Mesodermal cell (in vitro differentiated cells): ENCODE results near the gene CUTA.

ENCODE experiments used
- H3K27ac ChIP-seq: 2 replicates; pipeline ENCODE4 v1.7.0; 2013; ENCODE audit warnings: mild to moderate bottlenecking, low read depth, low read length, moderate library complexity; ENCODE audit not compliant: severe bottlenecking
- H3K36me3 ChIP-seq: 2 replicates; pipeline ENCODE4 v1.7.1; 2013; ENCODE audit warnings: mild to moderate bottlenecking, low read length, moderate library complexity; ENCODE audit not compliant: control insufficient read depth, insufficient read depth
- H3K4me1 ChIP-seq: one replicate; pipeline ENCODE4 v1.7.1; 2013; ENCODE audit warnings: mild to moderate bottlenecking, low read length; ENCODE audit not compliant: insufficient read depth, control insufficient read depth, poor library complexity, severe bottlenecking
- H3K4me3 ChIP-seq: 2 replicates; pipeline ENCODE4 v1.7.0; 2013; ENCODE audit warnings: low read length, control low read depth, mild to moderate bottlenecking; ENCODE audit not compliant: insufficient read depth, poor library complexity, severe bottlenecking; ENCODE audit errors: extremely low read depth
- H3K9me3 ChIP-seq: 2 replicates; pipeline ENCODE4 v1.7.1; 2013; ENCODE audit warnings: mild to moderate bottlenecking, low read length, moderate library complexity; ENCODE audit not compliant: control insufficient read depth
- WGBS, 2 experiments: methylation state at CpG; one replicate each; pipeline ENCODE4 v1.1.5; 2013; ENCODE audit warnings: missing lambda C conversion rate in 2 of 2; ENCODE audit not compliant: insufficient coverage in 2 of 2; 5-methylcytosine and 5-hydroxymethylcytosine counted together

CUTA gene

GRCh38 chr6:33451606-33452005, 33.7 kb upstream of the CUTA start:
- Histone ChIP-seq H3K36me3 (peaks cover 53% of the 10 kb centered on the region), H3K27ac (no peak overlapping the region), H3K4me1 (peaks cover 15% of the 10 kb centered on the region), H3K4me3 (no peak overlapping the region), H3K9me3 (no peaks in the 10 kb centered on the region)
- 81 to 96% methylated on average over 2 to 4 of the region's 15 CpGs for WGBS, 2 experiments

- H3K36me3 ChIP-seq: peaks cover 53% of the 10 kb centered on the region
- H3K4me1 ChIP-seq: peaks cover 13% of the 10 kb centered on the region
- 86 to 100% methylated on average over 1 of the region's 3 CpGs for WGBS, 2 experiments
- no peak overlapping the region for H3K27ac ChIP-seq
- H3K9me3 ChIP-seq: no peaks in the 10 kb centered on the region
- H3K4me3 ChIP-seq: no peak overlapping the region
Measured at GRCh38 chr6:33450434-33450833, 32.5 kb upstream of the CUTA start.

GRCh38 chr6:33446356-33446755, 28.4 kb upstream of the CUTA start:
- WGBS, 2 experiments: 96 to 97% methylated on average over 9 to 10 of the region's 10 CpGs
- Histone ChIP-seq H3K9me3 (no peaks in the 10 kb centered on the region), H3K36me3 (peaks cover 88% of the 10 kb centered on the region), H3K4me1 (no peaks in the 10 kb centered on the region), H3K4me3 (no peak overlapping the region), H3K27ac (no peak overlapping the region)

DNA sequence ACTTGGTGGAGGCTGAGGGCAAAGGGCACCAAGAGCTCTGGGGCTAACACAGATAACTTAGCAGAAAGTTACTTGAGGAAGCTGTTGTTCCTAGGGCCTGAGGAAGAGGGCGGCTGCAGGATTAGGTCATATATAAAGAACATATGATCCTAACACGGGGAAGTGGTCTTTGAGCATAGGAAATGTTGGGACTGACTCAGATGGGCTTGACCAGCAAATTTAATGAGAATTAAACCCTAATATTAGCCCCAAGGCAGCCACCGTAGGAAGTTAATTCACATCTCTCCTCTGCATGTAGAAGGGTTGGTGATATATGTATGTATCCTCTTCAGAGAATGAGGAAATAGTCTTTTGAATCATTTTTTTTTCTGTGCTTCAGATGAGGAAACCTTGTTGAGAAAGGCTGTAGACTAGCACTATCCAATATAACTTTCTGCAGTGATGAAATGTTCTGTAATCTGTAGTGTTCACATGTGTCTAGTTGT, 27.3 kb upstream of the CUTA start:
- Histone ChIP-seq H3K36me3 (peaks cover 95% of the 10 kb centered on the region), H3K4me1 (no peaks in the 10 kb centered on the region), H3K9me3 (no peaks in the 10 kb centered on the region), H3K27ac (no peak overlapping the region), H3K4me3 (no peak overlapping the region)
- 100% methylated on average over 2 of the region's 3 CpGs; no CpG with 5 or more reads in 1 of the 2 experiments for WGBS, 2 experiments

GRCh38 chr6:33443619-33444504, 26.0 kb upstream of the CUTA start:
- WGBS, 2 experiments: 96 to 98% methylated on average over 5 to 13 of the region's 18 CpGs
- no peaks in the 10 kb centered on the region for H3K9me3 ChIP-seq
- H3K36me3 ChIP-seq: peaks cover 97% of the 10 kb centered on the region
- no peak overlapping the region for H3K4me3 ChIP-seq
- no peak overlapping the region for H3K27ac ChIP-seq
- H3K4me1 ChIP-seq: no peaks in the 10 kb centered on the region

GRCh38 chr6:33443025-33443424, 25.1 kb upstream of the CUTA start:
- Histone ChIP-seq H3K27ac (no peak overlapping the region), H3K4me1 (no peaks in the 10 kb centered on the region), H3K4me3 (no peak overlapping the region), H3K36me3 (peaks cover 98% of the 10 kb centered on the region), H3K9me3 (no peaks in the 10 kb centered on the region)
- 96 to 99% methylated on average over 11 to 16 of the region's 17 CpGs for WGBS, 2 experiments

- Histone ChIP-seq H3K27ac (no peak overlapping the region), H3K4me3 (no peak overlapping the region), H3K4me1 (no peaks in the 10 kb centered on the region), H3K36me3 (peaks cover 98% of the 10 kb centered on the region), H3K9me3 (no peaks in the 10 kb centered on the region)
- 90 to 94% methylated on average over 7 to 8 of the region's 8 CpGs for WGBS, 2 experiments
Measured at GRCh38 chr6:33442283-33442682, 24.4 kb upstream of the CUTA start.

DNA sequence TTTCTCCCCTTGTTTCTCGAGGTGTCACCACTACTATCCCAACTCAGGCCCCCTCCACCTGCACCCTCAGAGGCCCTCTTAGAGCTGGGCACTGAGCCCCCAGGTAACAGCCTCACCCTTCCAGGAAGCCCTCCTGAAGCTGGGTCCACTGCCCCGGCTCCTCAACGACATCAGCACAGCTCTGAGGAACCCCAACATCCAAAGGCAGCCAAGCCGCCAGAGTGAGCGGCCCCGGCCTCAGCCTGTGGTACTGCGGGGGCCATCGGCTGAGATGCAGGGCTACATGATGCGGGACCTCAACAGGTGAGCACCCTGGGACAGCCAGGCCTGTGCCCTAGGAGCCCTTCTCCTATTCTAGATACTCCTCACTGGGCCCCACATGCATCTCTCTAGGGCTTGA, 23.6 kb upstream of the CUTA start:
- WGBS, 2 experiments: 93% methylated on average over 8 to 9 of the region's 9 CpGs
- Histone ChIP-seq H3K36me3 (peaks cover 98% of the 10 kb centered on the region), H3K9me3 (no peaks in the 10 kb centered on the region), H3K4me3 (no peak overlapping the region), H3K27ac (no peak overlapping the region), H3K4me1 (no peaks in the 10 kb centered on the region)

- WGBS, 2 experiments: 94 to 95% methylated on average over 16 to 17 of the region's 19 CpGs
- no peaks in the 10 kb centered on the region for H3K9me3 ChIP-seq
- H3K36me3 ChIP-seq: peaks cover 98% of the 10 kb centered on the region
- H3K4me1 ChIP-seq: no peaks in the 10 kb centered on the region
- no peak overlapping the region for H3K4me3 ChIP-seq
- no peak overlapping the region for H3K27ac ChIP-seq
Measured at GRCh38 chr6:33440649-33441309, 22.9 kb upstream of the CUTA start.

GRCh38 chr6:33439956-33440648, 22.2 kb upstream of the CUTA start:
- no peaks in the 10 kb centered on the region for H3K4me1 ChIP-seq
- peaks cover 98% of the 10 kb centered on the region for H3K36me3 ChIP-seq
- H3K4me3 ChIP-seq: no peak overlapping the region
- no peak overlapping the region for H3K27ac ChIP-seq
- no peaks in the 10 kb centered on the region for H3K9me3 ChIP-seq
- WGBS, 2 experiments: 77 to 87% methylated on average over 9 of the region's 9 CpGs
